Thyroid gland (tissue), 4 donors: Measurements from ENCODE around the gene ANTXR2.

Experiments
- POLR2A ChIP-seq, 2 donors: fragments of 450-650 bp; IDR thresholded peaks; one replicate each; pipeline ENCODE4 v1.6.1; 2017; ENCODE audit warnings: antibody characterized with exemption in 2 of 2, mild to moderate bottlenecking in 2 of 2, moderate library complexity in 1 of 2
- TF ChIP-seq, protein P1 (sequence below), 6 experiments: fragments of 200-600 bp in 3 of 6; fragments of 450-650 bp in 3 of 6; sonication (generic) in 3 of 6; IDR thresholded peaks; one replicate each; pipeline ENCODE4 v1.5.1; 2016 to 2019; ENCODE audit warnings: antibody characterized with exemption in 6 of 6, mild to moderate bottlenecking in 2 of 6, inconsistent platforms in 1 of 6, moderate library complexity in 1 of 6

DNA sequence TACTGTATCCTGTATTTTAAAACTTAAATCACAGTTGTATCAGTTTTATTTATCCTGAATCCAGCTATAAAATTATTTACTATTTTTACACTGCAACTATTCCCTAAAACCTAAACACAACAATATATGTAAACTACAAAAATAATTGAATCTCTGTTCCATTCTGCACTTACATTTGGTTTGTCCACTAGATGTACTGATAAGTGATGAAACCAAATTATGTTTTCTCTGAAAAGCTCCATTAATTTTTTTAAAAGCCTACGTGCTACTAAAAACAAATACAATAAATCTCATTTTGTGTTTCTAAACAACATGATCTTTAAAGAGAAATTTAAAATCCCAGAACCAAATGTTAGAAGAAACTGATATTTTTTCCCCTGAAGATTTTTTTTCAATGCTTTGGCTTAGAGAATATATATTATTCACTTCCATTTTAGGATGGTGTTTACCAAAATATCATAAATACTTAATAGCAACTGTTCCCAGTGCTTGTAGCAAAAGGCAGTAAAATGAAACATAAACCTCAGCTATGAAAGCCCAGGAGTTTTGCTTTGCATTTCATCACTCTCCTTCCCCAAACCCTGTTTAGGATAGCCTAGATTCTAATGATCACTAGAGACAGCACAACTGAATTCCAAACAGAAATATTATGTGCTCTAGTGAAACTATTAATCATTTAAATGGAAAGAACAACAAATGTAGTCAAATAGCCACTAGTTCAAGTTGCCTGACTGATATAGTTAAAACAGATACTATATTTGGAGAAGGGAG is 19.7 kb downstream of the ANTXR2 start:
- TF ChIP-seq, protein P1, sequence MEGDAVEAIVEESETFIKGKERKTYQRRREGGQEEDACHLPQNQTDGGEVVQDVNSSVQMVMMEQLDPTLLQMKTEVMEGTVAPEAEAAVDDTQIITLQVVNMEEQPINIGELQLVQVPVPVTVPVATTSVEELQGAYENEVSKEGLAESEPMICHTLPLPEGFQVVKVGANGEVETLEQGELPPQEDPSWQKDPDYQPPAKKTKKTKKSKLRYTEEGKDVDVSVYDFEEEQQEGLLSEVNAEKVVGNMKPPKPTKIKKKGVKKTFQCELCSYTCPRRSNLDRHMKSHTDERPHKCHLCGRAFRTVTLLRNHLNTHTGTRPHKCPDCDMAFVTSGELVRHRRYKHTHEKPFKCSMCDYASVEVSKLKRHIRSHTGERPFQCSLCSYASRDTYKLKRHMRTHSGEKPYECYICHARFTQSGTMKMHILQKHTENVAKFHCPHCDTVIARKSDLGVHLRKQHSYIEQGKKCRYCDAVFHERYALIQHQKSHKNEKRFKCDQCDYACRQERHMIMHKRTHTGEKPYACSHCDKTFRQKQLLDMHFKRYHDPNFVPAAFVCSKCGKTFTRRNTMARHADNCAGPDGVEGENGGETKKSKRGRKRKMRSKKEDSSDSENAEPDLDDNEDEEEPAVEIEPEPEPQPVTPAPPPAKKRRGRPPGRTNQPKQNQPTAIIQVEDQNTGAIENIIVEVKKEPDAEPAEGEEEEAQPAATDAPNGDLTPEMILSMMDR (IDR thresholded peaks at IDR 0.05) = no peak
- no peak for TF ChIP-seq POLR2A (IDR thresholded peaks at IDR 0.05)
